GM12801 (cell line): ENCODE results near the gene PLCD1.

Source experiments
- CTCF ChIP-seq: IDR thresholded peaks from one replicate; pipeline ENCODE4 v1.5.1; 2011; ENCODE audit warnings: control low read depth; ENCODE audit not compliant: insufficient read length; ENCODE audit errors: extremely low read depth

The PLCD1 gene

DNA sequence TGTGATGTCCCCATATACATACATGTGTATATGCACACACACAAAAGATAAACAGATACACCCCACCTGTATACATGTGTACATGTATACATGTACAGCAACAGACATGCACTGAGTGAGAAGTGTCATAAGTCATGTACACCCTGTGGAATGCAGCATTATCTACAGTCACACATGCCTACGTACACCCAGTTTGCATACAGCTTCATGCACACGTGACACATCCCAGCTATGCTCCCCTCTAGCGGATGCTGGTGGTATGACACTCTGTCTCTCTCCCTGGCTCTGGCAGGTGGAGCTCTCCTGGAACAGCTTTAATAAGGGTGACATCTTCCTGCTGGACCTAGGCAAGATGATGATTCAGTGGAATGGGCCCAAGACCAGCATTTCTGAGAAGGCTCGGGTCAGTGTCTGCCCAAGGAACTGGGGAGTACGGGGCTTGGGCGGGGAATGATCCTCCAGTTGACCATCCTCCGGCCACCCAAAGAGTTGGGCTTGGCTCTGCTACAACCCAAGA, 32.6 kb downstream of the PLCD1 start:
- TF ChIP-seq CTCF = peak; percentile 89

GRCh38 chr3:37995652-37996641, 33.5 kb downstream of the PLCD1 start:
- TF ChIP-seq CTCF = no peak

DNA sequence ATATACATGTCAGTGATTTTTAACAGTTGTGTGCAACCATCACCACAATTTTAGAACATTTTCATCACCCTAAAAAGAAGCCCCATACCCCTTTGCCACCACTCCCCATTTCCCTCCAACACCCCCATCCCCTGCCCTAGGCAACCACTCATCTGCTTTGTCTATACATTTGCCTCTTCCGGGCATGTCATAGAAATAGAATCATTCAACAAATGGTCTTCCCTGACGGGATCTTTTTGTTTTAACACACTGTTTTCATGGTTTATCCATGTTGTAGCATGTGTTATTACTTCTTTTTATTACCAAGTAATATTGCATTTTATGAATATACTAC, 34.8 kb downstream of the PLCD1 start:
- no peak for TF ChIP-seq CTCF

- TF ChIP-seq CTCF = no peak
Observed at GRCh38 chr3:37993820-37994638, 35.4 kb downstream of the PLCD1 start.

- TF ChIP-seq CTCF = no peak
Observed at GRCh38 chr3:37993460-37993819, 36.0 kb downstream of the PLCD1 start.

DNA sequence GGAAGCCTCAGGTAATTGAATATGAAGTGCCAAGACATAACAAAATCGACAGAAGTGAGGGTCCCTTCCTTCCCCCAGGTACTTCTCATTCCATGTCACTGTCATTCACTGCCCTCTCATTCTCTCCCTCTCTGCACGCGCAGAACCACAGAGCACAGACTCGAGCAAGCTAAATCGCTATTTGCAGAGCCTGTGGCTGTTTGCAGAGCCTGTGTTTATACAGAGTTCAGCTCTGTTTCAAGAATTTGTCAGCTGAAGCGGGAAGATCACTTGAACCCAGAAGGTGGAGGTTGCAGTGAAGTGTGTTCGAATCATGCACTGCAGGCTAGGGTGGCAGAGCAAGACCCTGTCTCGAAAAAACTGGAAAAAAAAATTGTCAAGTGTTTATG, 36.4 kb downstream of the PLCD1 start:
- no peak for TF ChIP-seq CTCF
